H1 (cell line): ENCODE data around the gene CHRNG. TPM values are rescaled to one million over a fixed set of nuclear protein-coding genes. Genes with fewer than 3 reads are reported as not detected.
"Not testable (repeated sequence)": the region's sequence is repeated elsewhere in the genome, so short reads cannot be mapped to it uniquely, and the experiment has no call there.

Source experiments
- CTCF ChIA-PET: fragments of 300-600 bp; sonication (Branson Sonifier 250); formaldehyde crosslinking; loops from one replicate; lab custom pipeline; 2021; ENCODE audit not compliant: partially characterized antibody; lab: Charles Lee
- POLR2A ChIA-PET: fragments of 300-600 bp; sonication (Branson Sonifier 250); formaldehyde crosslinking; loops from one replicate; lab custom pipeline; 2021; ENCODE audit warnings: inconsistent platforms; ENCODE audit not compliant: partially characterized antibody; lab: Charles Lee
- DNase-seq, 2 experiments: peaks; one replicate each; pipeline versions ENCODE4 v3.0.0 to v3.0.0-alpha.2; 2010 to 2022; ENCODE audit warnings: low spot score in 2 of 2, low read depth in 1 of 2, mixed read lengths in 1 of 2
- FAIRE-seq: peaks from 2 replicates; lab custom pipeline; 2011; peaks lifted over from hg19 to GRCh38; lab: Jason Lieb, UNC
- H2AFZ ChIP-seq: 2 replicates; pipeline ENCODE4 v1.8.1; 2012; ENCODE audit warnings: low read length, inconsistent platforms
- H2AK5ac ChIP-seq: 2 replicates; pipeline ENCODE4 v1.6.1; 2013; ENCODE audit warnings: low read depth, low read length
- H2BK120ac ChIP-seq: replicated peaks from 2 replicates; pipeline ENCODE3; 2013; ENCODE audit warnings: low read depth, low read length, inconsistent platforms
- H2BK12ac ChIP-seq: 2 replicates; pipeline ENCODE4 v1.6.1; 2013; ENCODE audit warnings: low read depth, low read length
- H2BK15ac ChIP-seq: 2 replicates; pipeline ENCODE4 v1.6.1; 2013; ENCODE audit warnings: low read length
- H2BK20ac ChIP-seq: 2 replicates; pipeline ENCODE4 v1.6.1; 2013; ENCODE audit warnings: low read length
- H2BK5ac ChIP-seq: 2 replicates; pipeline ENCODE4 v1.6.1; 2013; ENCODE audit warnings: low read depth, low read length
- H3K14ac ChIP-seq: 2 replicates; pipeline ENCODE4 v1.6.1; 2013; ENCODE audit warnings: inconsistent platforms; ENCODE audit not compliant: insufficient read length
- H3K18ac ChIP-seq: 2 replicates; pipeline ENCODE4 v1.6.1; 2013; ENCODE audit warnings: low read length; ENCODE audit errors: extremely low read depth
- H3K23ac ChIP-seq: 2 replicates; pipeline ENCODE4 v1.6.1; 2013; ENCODE audit warnings: inconsistent platforms; ENCODE audit not compliant: insufficient read length
- H3K23me2 ChIP-seq: 2 replicates; pipeline ENCODE4 v1.6.1; 2013; ENCODE audit warnings: low read depth, low read length
- H3K27ac ChIP-seq: 2 replicates; pipeline ENCODE4 v1.6.1; 2011; ENCODE audit warnings: low read depth, low read length, inconsistent platforms
- H3K27me3 ChIP-seq, 4 experiments: replicated peaks in 1 of 4; 1 replicate in 1 of 4; 2 replicates in 3 of 4; pipeline versions ENCODE4 v1.6.1 to v1.8.1; 2011 to 2013; ENCODE audit warnings: low read length in 3 of 4, mild to moderate bottlenecking in 3 of 4, inconsistent platforms in 2 of 4, mixed read lengths in 2 of 4, moderate library complexity in 1 of 4; ENCODE audit not compliant: control insufficient read depth in 3 of 4, insufficient read depth in 3 of 4; ENCODE audit errors: extremely low read depth in 1 of 4
- H3K36me3 ChIP-seq, 4 experiments: 2 replicates each; pipeline versions ENCODE4 v1.6.1 to v1.8.1; 2011 to 2013; ENCODE audit warnings: mild to moderate bottlenecking in 4 of 4, low read length in 3 of 4, moderate library complexity in 2 of 4, control low read depth in 1 of 4, inconsistent platforms in 1 of 4; ENCODE audit not compliant: insufficient read depth in 4 of 4, control insufficient read depth in 2 of 4
- H3K4ac ChIP-seq: replicated peaks from 2 replicates; pipeline ENCODE3; 2013; ENCODE audit warnings: low read length, low read depth, mixed read lengths, inconsistent platforms; ENCODE audit not compliant: insufficient read length
- H3K4me1 ChIP-seq, 4 experiments: replicated peaks in 1 of 4; 1 replicate in 1 of 4; 2 replicates in 3 of 4; pipeline versions ENCODE4 v1.6.1 to v1.8.1; 2011 to 2013; ENCODE audit warnings: low read length in 3 of 4, inconsistent platforms in 2 of 4, mixed read lengths in 1 of 4; ENCODE audit not compliant: insufficient read depth in 4 of 4, control insufficient read depth in 3 of 4
- H3K4me2 ChIP-seq, 2 experiments: 2 replicates each; pipeline versions ENCODE4 v1.6.1 to v1.8.1; 2011 to 2013; ENCODE audit warnings: low read depth in 2 of 2, low read length in 2 of 2, control low read depth in 1 of 2, inconsistent platforms in 1 of 2, mild to moderate bottlenecking in 1 of 2; ENCODE audit not compliant: insufficient read depth in 1 of 2
- H3K4me3 ChIP-seq, 4 experiments: fragments of 200-600, 300-600 bp in 1 of 4; sonication (generic), shearing (Covaris generic), sonication (Bioruptor Twin) in 1 of 4; 2 replicates each; pipeline versions ENCODE4 v1.5.1 to v1.8.1; 2011 to 2016; ENCODE audit warnings: low read length in 4 of 4, low read depth in 3 of 4, control low read depth in 2 of 4, inconsistent platforms in 2 of 4, mild to moderate bottlenecking in 2 of 4, mixed read lengths in 1 of 4, moderate library complexity in 1 of 4; ENCODE audit not compliant: insufficient read depth in 2 of 4; ENCODE audit errors: extremely low read depth in 1 of 4
- H3K56ac ChIP-seq: replicated peaks from 2 replicates; pipeline ENCODE3; 2013; ENCODE audit warnings: low read depth, mild to moderate bottlenecking, mixed read lengths, low read length, inconsistent platforms; ENCODE audit not compliant: insufficient read length
- H3K79me1 ChIP-seq: 2 replicates; pipeline ENCODE4 v1.6.1; 2013; ENCODE audit warnings: low read depth, low read length, control low read depth
- H3K79me2 ChIP-seq, 2 experiments: 2 replicates each; pipeline versions ENCODE4 v1.6.1 to v1.8.1; 2012 to 2013; ENCODE audit warnings: low read length in 2 of 2, mild to moderate bottlenecking in 2 of 2, inconsistent platforms in 1 of 2; ENCODE audit not compliant: insufficient read depth in 2 of 2, control insufficient read depth in 1 of 2
- H3K9ac ChIP-seq, 4 experiments: replicated peaks in 1 of 4; 1 replicate in 1 of 4; 2 replicates in 3 of 4; pipeline versions ENCODE4 v1.6.1 to v1.8.1; 2011 to 2013; ENCODE audit warnings: low read depth in 3 of 4, low read length in 3 of 4, control low read depth in 2 of 4, mild to moderate bottlenecking in 2 of 4, moderate library complexity in 2 of 4, inconsistent platforms in 1 of 4; ENCODE audit errors: extremely low read depth in 1 of 4
- H3K9me3 ChIP-seq, 2 experiments: 2 replicates each; pipeline versions ENCODE4 v1.6.1 to v1.8.1; 2012 to 2013; ENCODE audit warnings: mild to moderate bottlenecking in 2 of 2, moderate library complexity in 2 of 2, control low read depth in 1 of 2, inconsistent platforms in 1 of 2, low read depth in 1 of 2, low read length in 1 of 2, mixed read lengths in 1 of 2; ENCODE audit not compliant: insufficient read depth in 2 of 2
- H4K20me1 ChIP-seq, 2 experiments: replicated peaks in 1 of 2; 2 replicates each; pipeline versions ENCODE3 to v1.8.1; 2011 to 2013; ENCODE audit warnings: inconsistent platforms in 2 of 2, low read length in 2 of 2, mild to moderate bottlenecking in 1 of 2; ENCODE audit not compliant: insufficient read depth in 2 of 2, control insufficient read depth in 1 of 2
- H4K5ac ChIP-seq: 2 replicates; pipeline ENCODE4 v1.6.1; 2013; ENCODE audit warnings: low read length, low read depth, mixed read lengths, inconsistent platforms; ENCODE audit not compliant: insufficient read length
- H4K8ac ChIP-seq: 2 replicates; pipeline ENCODE4 v1.8.0; 2013; ENCODE audit warnings: mild to moderate bottlenecking, moderate library complexity, low read length, inconsistent platforms; ENCODE audit not compliant: insufficient read depth; ENCODE audit errors: extremely low read depth
- H4K91ac ChIP-seq: replicated peaks from 2 replicates; pipeline ENCODE3; 2013; ENCODE audit warnings: low read length, mixed read lengths, inconsistent platforms; ENCODE audit not compliant: insufficient read length
- PHF8 ChIP-seq: fragments of 200-600 bp; sonication (generic); conservative IDR thresholded peaks from 2 replicates; pipeline ENCODE4 v1.7.1; 2012; ENCODE audit warnings: low read depth, mild to moderate bottlenecking, inconsistent platforms, low read length, moderate library complexity
- SP4 ChIP-seq: IDR thresholded peaks from 2 replicates; pipeline ENCODE4 v1.6.1; 2012; ENCODE audit warnings: low read length, inconsistent platforms
- TCF12 ChIP-seq: IDR thresholded peaks from 2 replicates; pipeline ENCODE4 v1.6.1; 2011; ENCODE audit warnings: low read depth, mild to moderate bottlenecking, low read length
- WGBS, 2 experiments: shearing (Covaris generic) in 1 of 2; methylation state at CpG; one replicate each; pipeline versions ENCODE4 v1.1.6 to v1.1.7; 2013 to 2015; ENCODE audit warnings: low lambda C conversion rate in 2 of 2, mixed read lengths in 2 of 2, inconsistent platforms in 1 of 2, low coverage in 1 of 2, missing lambda C conversion rate in 1 of 2; ENCODE audit not compliant: insufficient replicate concordance in 2 of 2, insufficient coverage in 1 of 2, insufficient read length in 1 of 2; ENCODE audit errors: extremely low coverage in 1 of 2, missing lambda C conversion rate in 1 of 2; 5-methylcytosine and 5-hydroxymethylcytosine counted together
- polyA plus RNA-seq, 7 experiments: library from polyadenylated mRNA; depleted of rRNA in 3 of 7; stranded (reverse) in 5 of 7; unstranded in 2 of 7; fragments of >200 nt in 5 of 7; fragments of 200-250 nt in 2 of 7; gene quantifications; 1 replicate in 5 of 7; 2 replicates in 1 of 7; 4 replicates in 1 of 7; pipeline versions ENCODE4 v1.2.1 to v1.2.3, GENCODE V29; 2011 to 2013; ENCODE audit warnings: missing spikeins in 2 of 7, mixed read lengths in 2 of 7
- total RNA-seq: library from RNA; stranded (reverse); fragmentation: NEBNext Ultra II Directional; extraction: Animal tissue kit (Norgen Biotek cat#: 25700); gene quantifications from 2 replicates; pipeline ENCODE4 v1.2.1, GENCODE V29; 2021
- TF ChIP-seq, protein P1 (sequence below), 3 experiments: IDR thresholded peaks; 1 replicate in 2 of 3; 2 replicates in 1 of 3; pipeline versions ENCODE4 v1.5.1 to v1.6.1; 2011; ENCODE audit warnings: low read length in 3 of 3, mild to moderate bottlenecking in 3 of 3, inconsistent platforms in 2 of 3, low read depth in 1 of 3, moderate library complexity in 1 of 3; ENCODE audit not compliant: insufficient read depth in 1 of 3; ENCODE audit errors: control extremely low read depth in 1 of 3

Gene CHRNG
- total and polyA plus RNA-seq, 2 of the 8 experiments (the other 6 are each of a cell fraction or from before 2014, with no cell fraction given): 0.05 TPM; not detected in 1

- TF ChIP-seq, protein P1, sequence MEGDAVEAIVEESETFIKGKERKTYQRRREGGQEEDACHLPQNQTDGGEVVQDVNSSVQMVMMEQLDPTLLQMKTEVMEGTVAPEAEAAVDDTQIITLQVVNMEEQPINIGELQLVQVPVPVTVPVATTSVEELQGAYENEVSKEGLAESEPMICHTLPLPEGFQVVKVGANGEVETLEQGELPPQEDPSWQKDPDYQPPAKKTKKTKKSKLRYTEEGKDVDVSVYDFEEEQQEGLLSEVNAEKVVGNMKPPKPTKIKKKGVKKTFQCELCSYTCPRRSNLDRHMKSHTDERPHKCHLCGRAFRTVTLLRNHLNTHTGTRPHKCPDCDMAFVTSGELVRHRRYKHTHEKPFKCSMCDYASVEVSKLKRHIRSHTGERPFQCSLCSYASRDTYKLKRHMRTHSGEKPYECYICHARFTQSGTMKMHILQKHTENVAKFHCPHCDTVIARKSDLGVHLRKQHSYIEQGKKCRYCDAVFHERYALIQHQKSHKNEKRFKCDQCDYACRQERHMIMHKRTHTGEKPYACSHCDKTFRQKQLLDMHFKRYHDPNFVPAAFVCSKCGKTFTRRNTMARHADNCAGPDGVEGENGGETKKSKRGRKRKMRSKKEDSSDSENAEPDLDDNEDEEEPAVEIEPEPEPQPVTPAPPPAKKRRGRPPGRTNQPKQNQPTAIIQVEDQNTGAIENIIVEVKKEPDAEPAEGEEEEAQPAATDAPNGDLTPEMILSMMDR (IDR thresholded peaks at IDR 0.05; ENCODE audit: control extremely low read depth in 1 of 3, insufficient read depth in 1 of 3, low read depth in 1 of 3, low read length in 3 of 3): no peak
- TF ChIP-seq SP4 (no peak), TCF12 (no peak), PHF8 (no peak)
Measured at GRCh38 chr2:232569541-232569940, 30.0 kb downstream of the CHRNG start (continued).

DNA sequence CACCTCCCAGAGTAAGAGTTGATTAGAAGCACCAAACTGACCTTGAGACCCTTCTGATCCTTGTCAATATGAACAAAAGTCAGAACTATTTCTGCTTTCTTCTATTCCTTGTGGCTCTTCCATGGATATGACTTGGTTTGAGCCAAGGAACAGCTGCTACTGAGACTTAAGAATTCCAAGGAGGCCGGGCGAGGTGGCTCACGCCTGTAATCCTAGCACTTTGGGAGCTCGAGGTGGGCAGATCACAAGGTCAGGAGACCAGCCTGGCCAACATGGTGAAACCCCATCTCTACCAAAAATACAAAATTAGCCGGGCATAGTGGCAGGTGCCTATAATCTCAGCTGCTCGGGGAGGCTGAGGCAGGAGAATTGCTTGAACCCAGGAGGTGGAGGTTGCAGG lies 31.0 kb downstream of the CHRNG start:
- not testable (repeated sequence) for H4K5ac ChIP-seq, DNase-seq, H2BK12ac ChIP-seq, H3K4ac ChIP-seq, H3K14ac ChIP-seq, H3K79me1 ChIP-seq, H3K9ac ChIP-seq, H3K27me3 ChIP-seq, H3K9me3 ChIP-seq, H3K79me2 ChIP-seq, H2BK20ac ChIP-seq, H3K23me2 ChIP-seq, H2BK15ac ChIP-seq, H3K4me3 ChIP-seq, H3K18ac ChIP-seq, H3K4me1 ChIP-seq, H2AFZ ChIP-seq, FAIRE-seq, H3K4me2 ChIP-seq, H3K27ac ChIP-seq, H2BK5ac ChIP-seq, H3K56ac ChIP-seq, H4K91ac ChIP-seq, H3K23ac ChIP-seq, H2BK120ac ChIP-seq, H4K8ac ChIP-seq, H2AK5ac ChIP-seq, H4K20me1 ChIP-seq
- H3K36me3 ChIP-seq: peaks cover 9 to 66% (median 47%) of the 10 kb centered on the region in 4 experiments; a peak in 7 of 8 replicates
- POLR2A ChIA-PET: interaction anchor here (0.6 to 1.8 kb wide), 4 partner anchors 9 to 124 kb away, joined by 3 to 6 read pairs (median 4); no protein-coding TSS in a partner anchor
- CTCF ChIA-PET: interaction anchor here (0.7 kb wide), 1 partner anchor 495 kb away, joined by 3 read pairs; no protein-coding TSS in a partner anchor
- 94% methylated on average over 6 of the region's 6 CpGs; no CpG with 5 or more reads in 1 of the 2 experiments for WGBS, 2 experiments
